H9 (cell line): Measurements from ENCODE around the gene CDH4. TPM values are rescaled to one million over a fixed set of nuclear protein-coding genes. Genes with fewer than 3 reads are reported as not detected.

Source experiments
- DNase-seq: peaks from one replicate; pipeline ENCODE4 v3.0.0-alpha.2; 2017
- H2AFZ ChIP-seq: one replicate; pipeline ENCODE4 v1.6.1; 2013; ENCODE audit warnings: mild to moderate bottlenecking, low read length, control low read depth, moderate library complexity
- H2AK5ac ChIP-seq: 2 replicates; pipeline ENCODE4 v1.6.1; 2013; ENCODE audit warnings: low read length, control low read depth, mixed read lengths; ENCODE audit not compliant: insufficient read length
- H2BK120ac ChIP-seq: one replicate; pipeline ENCODE4 v1.6.1; 2013; ENCODE audit warnings: low read depth, mild to moderate bottlenecking, low read length, control low read depth, inconsistent platforms; ENCODE audit not compliant: poor library complexity, severe bottlenecking
- H2BK12ac ChIP-seq: 2 replicates; pipeline ENCODE4 v1.6.1; 2013; ENCODE audit warnings: low read length, control low read depth, mixed read lengths, low read depth; ENCODE audit not compliant: insufficient read length
- H2BK15ac ChIP-seq: 2 replicates; pipeline ENCODE4 v1.6.1; 2013; ENCODE audit warnings: low read depth, low read length, control low read depth
- H2BK20ac ChIP-seq: one replicate; pipeline ENCODE4 v1.6.1; 2013; ENCODE audit warnings: low read depth, mild to moderate bottlenecking, low read length, control low read depth, inconsistent platforms; ENCODE audit not compliant: poor library complexity, severe bottlenecking
- H2BK5ac ChIP-seq: 2 replicates; pipeline ENCODE4 v1.6.1; 2013; ENCODE audit warnings: low read length, control low read depth, mixed read lengths; ENCODE audit not compliant: insufficient read length
- H3K14ac ChIP-seq: 2 replicates; pipeline ENCODE4 v1.6.1; 2013; ENCODE audit warnings: low read length, control low read depth; ENCODE audit not compliant: insufficient read depth
- H3K18ac ChIP-seq: 2 replicates; pipeline ENCODE4 v1.6.1; 2013; ENCODE audit warnings: low read depth, mild to moderate bottlenecking, mixed read lengths, low read length, control low read depth; ENCODE audit not compliant: insufficient read length
- H3K23ac ChIP-seq: 2 replicates; pipeline ENCODE4 v1.6.1; 2013; ENCODE audit warnings: low read length, control low read depth, mixed read lengths, low read depth; ENCODE audit not compliant: insufficient read length
- H3K23me2 ChIP-seq: 2 replicates; pipeline ENCODE4 v1.6.1; 2013; ENCODE audit warnings: low read depth, mild to moderate bottlenecking, mixed read lengths, low read length, control low read depth; ENCODE audit not compliant: insufficient read length, poor library complexity, severe bottlenecking
- H3K27ac ChIP-seq: 2 replicates; pipeline ENCODE4 v1.5.1; 2013; ENCODE audit warnings: low read length, control low read depth, mixed read lengths, low read depth; ENCODE audit not compliant: insufficient read length
- H3K27me3 ChIP-seq: 2 replicates; pipeline ENCODE4 v1.6.1; 2013; ENCODE audit warnings: low read length, control low read depth, inconsistent platforms; ENCODE audit not compliant: insufficient read depth
- H3K4ac ChIP-seq: 2 replicates; pipeline ENCODE4 v1.6.1; 2013; ENCODE audit warnings: low read depth, mild to moderate bottlenecking, control low read depth, inconsistent platforms, low read length, moderate library complexity
- H3K4me1 ChIP-seq: 2 replicates; pipeline ENCODE4 v1.6.1; 2013; ENCODE audit warnings: low read length, control low read depth, inconsistent platforms; ENCODE audit not compliant: insufficient read depth
- H3K4me2 ChIP-seq: 2 replicates; pipeline ENCODE4 v1.6.1; 2013; ENCODE audit warnings: low read length, control low read depth, mixed read lengths; ENCODE audit not compliant: insufficient read length, insufficient read depth
- H3K56ac ChIP-seq: 2 replicates; pipeline ENCODE4 v1.6.1; 2013; ENCODE audit warnings: low read depth, mild to moderate bottlenecking, mixed read lengths, low read length, control low read depth; ENCODE audit not compliant: insufficient read length
- H3K79me1 ChIP-seq: 2 replicates; pipeline ENCODE4 v1.6.1; 2013; ENCODE audit warnings: low read depth, mild to moderate bottlenecking, moderate library complexity, low read length, control low read depth, inconsistent platforms; ENCODE audit not compliant: insufficient read depth, poor library complexity, severe bottlenecking
- H3K79me2 ChIP-seq: 2 replicates; pipeline ENCODE4 v1.6.1; 2013; ENCODE audit warnings: low read length, control low read depth, inconsistent platforms; ENCODE audit not compliant: insufficient read depth
- H3K9ac ChIP-seq: 2 replicates; pipeline ENCODE4 v1.6.1; 2013; ENCODE audit warnings: low read length, control low read depth, mixed read lengths; ENCODE audit not compliant: insufficient read length; ENCODE audit errors: extremely low read depth
- H3K9me3 ChIP-seq: one replicate; pipeline ENCODE4 v1.6.1; 2013; ENCODE audit warnings: low read depth, low read length, inconsistent platforms; ENCODE audit not compliant: control insufficient read depth
- H3T11ph ChIP-seq: one replicate; pipeline ENCODE4 v1.6.1; 2013; ENCODE audit warnings: mild to moderate bottlenecking, low read length, control low read depth, inconsistent platforms
- H4K20me1 ChIP-seq: one replicate; pipeline ENCODE4 v1.6.1; 2013; ENCODE audit not compliant: control insufficient read depth, insufficient read length, insufficient read depth
- H4K5ac ChIP-seq: 2 replicates; pipeline ENCODE4 v1.6.1; 2013; ENCODE audit warnings: low read depth, mild to moderate bottlenecking, mixed read lengths, low read length, control low read depth; ENCODE audit not compliant: insufficient read length
- H4K8ac ChIP-seq: replicated peaks from 2 replicates; pipeline ENCODE4 v1.6.1; 2013; ENCODE audit warnings: low read length, control low read depth, mixed read lengths, low read depth; ENCODE audit not compliant: insufficient read length
- H4K91ac ChIP-seq: 2 replicates; pipeline ENCODE4 v1.6.1; 2013; ENCODE audit warnings: low read depth, mild to moderate bottlenecking, moderate library complexity, mixed read lengths, low read length, control low read depth; ENCODE audit not compliant: insufficient read length
- H3K27ac Mint-ChIP-seq, 3 experiments: 2 replicates in 2 of 3; 3 replicates in 1 of 3; pipeline ENCODE4 v1.8.0; 2020 to 2021; ENCODE audit warnings: mixed read lengths in 3 of 3, mild to moderate bottlenecking in 1 of 3, moderate library complexity in 1 of 3
- H3K27me3 Mint-ChIP-seq: 2 replicates; pipeline ENCODE4 v1.8.0; 2021; ENCODE audit warnings: low read depth, mild to moderate bottlenecking, moderate library complexity, mixed read lengths
- H3K36me3 Mint-ChIP-seq, 3 experiments: 2 replicates in 2 of 3; 3 replicates in 1 of 3; pipeline ENCODE4 v1.8.0; 2020 to 2021; ENCODE audit warnings: low read depth in 3 of 3, mixed read lengths in 3 of 3; ENCODE audit not compliant: insufficient read depth in 1 of 3
- H3K4me1 Mint-ChIP-seq, 2 experiments: 2 replicates each; pipeline ENCODE4 v1.8.0; 2020; ENCODE audit warnings: mixed read lengths in 2 of 2
- H3K4me3 Mint-ChIP-seq, 2 experiments: 2 replicates in 1 of 2; 3 replicates in 1 of 2; pipeline ENCODE4 v1.8.0; 2020 to 2021; ENCODE audit warnings: mild to moderate bottlenecking in 2 of 2, mixed read lengths in 2 of 2, moderate library complexity in 1 of 2
- H3K9me3 Mint-ChIP-seq, 2 experiments: 2 replicates in 1 of 2; 3 replicates in 1 of 2; pipeline ENCODE4 v1.8.0; 2020; ENCODE audit warnings: mild to moderate bottlenecking in 2 of 2, mixed read lengths in 2 of 2, moderate library complexity in 1 of 2
- CTCF ChIP-seq: fragments of 200-600 bp; sonication (generic); conservative IDR thresholded peaks from 3 replicates; pipeline ENCODE4 v1.8.0; 2021; ENCODE audit warnings: antibody characterized with exemption, mild to moderate bottlenecking
- WGBS: extraction: QIAGEN DNeasy Blood & Tissue Kit; methylation state at CpG from one replicate; pipeline ENCODE4 v1.1.7; 2013; ENCODE audit warnings: missing lambda C conversion rate, low lambda C conversion rate, mixed read lengths; ENCODE audit not compliant: insufficient read length; ENCODE audit errors: extremely low coverage; 5-methylcytosine and 5-hydroxymethylcytosine counted together
- total RNA-seq: library from RNA; stranded (reverse); gene quantifications from 2 replicates; pipeline ENCODE4 v1.2.1, GENCODE V29; 2021

The CDH4 gene
- total RNA-seq, 1 experiment from 2014 or later: 3.0 TPM

- DNase-seq: no peak
- Histone ChIP-seq H3K9me3 (no peaks in the 10 kb centered on the region), H3K23ac (no peak overlapping the region), H3K79me1 (no peaks in the 10 kb centered on the region), H3K27me3 (peaks cover 5% of the 10 kb centered on the region; the same call in 1 of the 2 replicates), H3T11ph (no peak overlapping the region), H3K18ac (no peak overlapping the region), H3K4me2 (no peak overlapping the region), H3K9ac (no peak overlapping the region), H4K20me1 (peaks cover 3% of the 10 kb centered on the region), H4K8ac (no peak overlapping the region), H2AFZ (no peak overlapping the region), H3K56ac (no peak overlapping the region), H3K23me2 (no peaks in the 10 kb centered on the region), H3K4ac (no peak overlapping the region), H2AK5ac (no peak overlapping the region), H3K4me1 (no peaks in the 10 kb centered on the region; the same call in 1 of the 2 replicates), H3K27ac (no peak overlapping the region), H4K5ac (no peak overlapping the region), H2BK5ac (no peak overlapping the region), H4K91ac (no peak overlapping the region), H3K79me2 (no peaks in the 10 kb centered on the region), H3K14ac (no peak overlapping the region), H2BK20ac (no peak overlapping the region), H2BK120ac (no peak overlapping the region), H2BK15ac (no peak overlapping the region), H2BK12ac (no peak overlapping the region)
- Mint-ChIP-seq H3K4me3 (no peak overlapping the region), H3K27me3 (peaks cover 86% of the 10 kb centered on the region), H3K9me3 (peaks cover 0 to 8% of the 10 kb centered on the region in 2 experiments; a peak in 2 of 5 replicates), H3K36me3 (peaks cover 0 to 5% (median 0%) of the 10 kb centered on the region in 3 experiments; a peak in 2 of 7 replicates), H3K4me1 (peaks cover 10 to 11% of the 10 kb centered on the region in 2 experiments), H3K27ac (no peak overlapping the region)
- no CpG with 5 or more reads among the region's 14 CpGs for WGBS
- TF ChIP-seq CTCF: no peak
These were observed 433.4 kb downstream of the CDH4 start for GRCh38 chr20:61685462-61685861.
